ENCODE measurements around the gene FCHSD2. TPM values are rescaled to one million over a fixed set of nuclear protein-coding genes. Genes with fewer than 3 reads are reported as not detected.
A peak's percentile ranks its signal among the peaks of the same experiment; 100 is the strongest.

FCHSD2 gene
- polyA plus RNA-seq, 3 donors = 14.5 to 43.5 (median 16.6) TPM

GRCh38 chr11:73047773-73048371 is 94.2 kb downstream of the FCHSD2 start:
- H3K4me1 ChIP-seq (ENCODE audit: control insufficient read depth in 1 of 2, insufficient read depth in 2 of 2, low read length in 2 of 2) = peaks cover 25 to 39% of the 10 kb centered on the region in 2 donors
- H3K9ac ChIP-seq (ENCODE audit: insufficient read depth, low read length, poor library complexity, severe bottlenecking) = peak overlapping the region; percentile 17
- Mint-ChIP-seq H3K36me3 (peaks cover 1 to 5% of the 10 kb centered on the region in 2 donors), H3K4me1 (peaks cover 41% of the 10 kb centered on the region), H3K9me3 (no peaks in the 10 kb centered on the region), H3K27ac (peak overlapping the region; percentile 59 to 91 (median 80)), H3K4me3 (peak overlapping the region; percentile 61 to 76), H3K27me3 (ENCODE audit: low read depth in 3 of 3) (no peaks in the 10 kb centered on the region)
- intact Hi-C loops (cut with micrococcal nuclease) = no loop called here
- peaks cover 0 to 10% of the 10 kb centered on the region in 2 donors for H3K36me3 ChIP-seq (replicated peaks in 1 of 2; ENCODE audit: control insufficient read depth in 1 of 2, insufficient read depth in 2 of 2, low read length in 2 of 2)
- peak; percentile 15 to 37 (median 15) for DNase-seq
- peak overlapping the region; percentile 22 to 83 (median 68) for H3K4me3 ChIP-seq (replicated peaks in 1 of 3; ENCODE audit: low read depth in 2 of 3, low read length in 3 of 3)
- peaks cover 73% of the 10 kb centered on the region for H3K79me2 ChIP-seq (ENCODE audit: insufficient read depth, low read length)
- no peaks in the 10 kb centered on the region for H3K9me3 ChIP-seq (replicated peaks in 1 of 2; ENCODE audit: control insufficient read depth in 1 of 2, insufficient read depth in 1 of 2, low read length in 2 of 2)
- peak overlapping the region; percentile 72 for H3K4me2 ChIP-seq (replicated peaks; ENCODE audit: extremely low read depth, low read length, poor library complexity, severe bottlenecking)
- no peaks in the 10 kb centered on the region for H3K27me3 ChIP-seq (ENCODE audit: control insufficient read depth in 2 of 2, insufficient read depth in 2 of 2, low read length in 2 of 2)
- WGBS (ENCODE audit: insufficient coverage) = 0% methylated on average over 1 of the region's 2 CpGs
- H3K27ac ChIP-seq (ENCODE audit: low read depth in 1 of 2, low read length in 2 of 2) = peak overlapping the region; percentile 25 to 81
- TF ChIP-seq CTCF (IDR thresholded peaks at IDR 0.05) = no peak
- H2AFZ ChIP-seq (ENCODE audit: insufficient read depth, low read depth, low read length, poor library complexity, severe bottlenecking) = peak overlapping the region; percentile 25
- no peaks in the 10 kb centered on the region for H4K20me1 ChIP-seq (ENCODE audit: insufficient read depth, low read length)

GRCh38 chr11:73040046-73040445 is 102.1 kb downstream of the FCHSD2 start:
- no peaks in the 10 kb centered on the region for H3K4me1 ChIP-seq (ENCODE audit: control insufficient read depth in 1 of 2, insufficient read depth in 2 of 2, low read length in 2 of 2)
- no peak overlapping the region for H3K9ac ChIP-seq (ENCODE audit: insufficient read depth, low read length, poor library complexity, severe bottlenecking)
- TF ChIP-seq CTCF (IDR thresholded peaks at IDR 0.05) = no peak

More at GRCh38 chr11:73040046-73040445, 102.1 kb downstream of the FCHSD2 start:
- intact Hi-C loops (cut with micrococcal nuclease) = no loop called here
- H3K4me3 Mint-ChIP-seq = no peak overlapping the region
- Histone ChIP-seq H3K36me3 (replicated peaks in 1 of 2; ENCODE audit: control insufficient read depth in 1 of 2, insufficient read depth in 2 of 2, low read length in 2 of 2) (peaks cover 3 to 43% of the 10 kb centered on the region in 2 donors), H3K4me3 (replicated peaks in 1 of 3; ENCODE audit: low read depth in 2 of 3, low read length in 3 of 3) (no peak overlapping the region), H3K27ac (ENCODE audit: low read depth in 1 of 2, low read length in 2 of 2) (no peak overlapping the region), H4K20me1 (ENCODE audit: insufficient read depth, low read length) (no peaks in the 10 kb centered on the region), H3K9me3 (replicated peaks in 1 of 2; ENCODE audit: control insufficient read depth in 1 of 2, insufficient read depth in 1 of 2, low read length in 2 of 2) (no peaks in the 10 kb centered on the region), H3K4me2 (replicated peaks; ENCODE audit: extremely low read depth, low read length, poor library complexity, severe bottlenecking) (no peak overlapping the region), H3K27me3 (ENCODE audit: control insufficient read depth in 2 of 2, insufficient read depth in 2 of 2, low read length in 2 of 2) (no peaks in the 10 kb centered on the region), H2AFZ (ENCODE audit: insufficient read depth, low read depth, low read length, poor library complexity, severe bottlenecking) (no peak overlapping the region), H3K79me2 (ENCODE audit: insufficient read depth, low read length) (peaks cover 72% of the 10 kb centered on the region)
- H3K27me3 Mint-ChIP-seq (ENCODE audit: low read depth in 3 of 3) = peaks cover 0 to 1% (median 0%) of the 10 kb centered on the region in 3 donors
- H3K9me3 Mint-ChIP-seq = no peaks in the 10 kb centered on the region
- no CpG with 5 or more reads among the region's 2 CpGs for WGBS (ENCODE audit: insufficient coverage)
- peak overlapping the region in 1 of 7 donors; percentile 41 for H3K27ac Mint-ChIP-seq
- no peaks in the 10 kb centered on the region for H3K4me1 Mint-ChIP-seq
- DNase-seq = no peak
- H3K36me3 Mint-ChIP-seq = peaks cover 14 to 37% of the 10 kb centered on the region in 2 donors

Data from CD14-positive monocyte (primary cell).